ENCODE measurements around the gene HIP1R.
"Not testable (repeated sequence)": the region's sequence is repeated elsewhere in the genome, so short reads cannot be mapped to it uniquely, and the experiment has no call there.

Gene HIP1R

DNA sequence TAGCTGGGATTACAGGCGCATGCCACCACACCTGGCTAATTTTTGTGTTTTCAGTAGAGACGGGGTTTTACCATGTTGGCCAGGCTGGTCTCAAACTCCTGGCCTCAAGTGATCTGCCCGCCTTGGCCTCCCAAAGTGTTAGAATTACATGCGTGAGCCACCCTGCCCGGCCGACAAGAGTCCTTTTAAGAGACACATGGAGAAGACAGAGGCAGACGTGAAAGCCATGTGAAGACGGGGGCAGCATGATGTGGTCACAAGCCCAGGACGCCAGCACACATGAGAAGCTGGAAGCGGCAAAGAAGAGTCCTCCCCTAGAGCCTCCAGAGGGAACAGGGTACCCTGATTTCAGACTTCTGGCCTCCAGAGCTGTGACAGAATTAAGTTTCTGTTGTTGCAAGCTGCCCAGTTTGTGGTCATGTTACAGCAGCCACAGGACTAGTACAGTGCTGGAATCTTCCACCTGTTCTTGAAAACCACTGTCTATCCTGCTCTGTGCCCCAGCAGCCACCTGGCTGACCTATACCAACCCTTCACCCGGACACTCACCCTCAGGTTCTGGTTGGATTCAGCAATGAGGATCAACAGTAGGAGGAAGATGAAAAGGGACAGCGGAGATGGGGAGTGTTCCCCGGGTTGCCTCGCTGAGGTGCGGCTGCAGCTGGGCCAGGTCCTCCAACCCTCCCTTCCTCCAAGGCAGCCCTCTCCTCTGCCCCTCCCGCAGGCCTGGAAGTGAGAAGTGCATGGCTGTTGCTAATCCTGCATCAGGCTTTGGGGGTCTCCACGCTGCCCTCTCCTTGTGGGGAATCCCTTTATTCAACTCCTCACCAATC lies 43.7 kb downstream of the HIP1R start:
- no peak for DNase-seq

DNA sequence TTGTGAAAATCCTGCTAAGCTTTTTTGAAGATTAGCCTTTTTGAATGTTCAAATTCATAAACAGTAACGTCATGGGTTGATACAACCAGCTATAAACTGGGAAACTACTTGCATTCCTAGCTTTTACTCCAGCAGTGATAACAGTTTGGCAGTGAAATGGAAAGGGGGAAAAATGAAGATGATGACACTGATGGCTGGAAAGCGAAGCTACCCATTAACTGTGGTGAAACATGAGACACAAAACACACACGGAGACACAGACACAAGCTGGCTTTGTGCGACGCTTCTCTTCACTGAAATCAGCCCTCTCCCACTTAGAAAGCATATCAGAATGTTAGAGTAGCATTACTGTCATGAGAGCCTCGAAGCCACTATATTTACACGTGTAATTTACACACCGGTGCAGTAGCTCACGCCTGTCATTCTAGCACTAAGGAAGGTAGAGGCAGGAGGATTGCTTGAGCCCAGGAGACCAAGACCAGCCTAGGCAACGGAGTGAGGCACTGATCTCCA lies 45.0 kb downstream of the HIP1R start:
- no peak for DNase-seq

DNA sequence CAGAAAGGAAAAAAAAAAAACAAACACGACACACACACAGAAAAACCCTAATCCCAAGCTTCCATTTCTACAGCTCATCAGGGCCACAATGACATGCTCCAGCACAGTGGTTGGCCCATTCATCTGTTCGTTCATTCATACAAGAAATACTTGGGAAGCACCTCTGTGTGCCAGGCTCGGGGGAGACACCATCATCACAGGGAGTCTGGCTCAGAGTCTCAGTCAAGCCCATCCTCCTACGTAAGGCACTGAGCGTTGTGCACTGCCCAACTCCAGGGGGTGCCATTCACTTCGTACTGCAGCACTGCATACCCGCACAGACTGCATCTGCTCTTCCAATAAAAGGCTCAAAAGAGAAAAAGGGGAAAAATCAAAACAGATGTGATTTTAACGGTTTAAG lies 45.4 kb downstream of the HIP1R start:
- peak; percentile 26 for DNase-seq

DNA sequence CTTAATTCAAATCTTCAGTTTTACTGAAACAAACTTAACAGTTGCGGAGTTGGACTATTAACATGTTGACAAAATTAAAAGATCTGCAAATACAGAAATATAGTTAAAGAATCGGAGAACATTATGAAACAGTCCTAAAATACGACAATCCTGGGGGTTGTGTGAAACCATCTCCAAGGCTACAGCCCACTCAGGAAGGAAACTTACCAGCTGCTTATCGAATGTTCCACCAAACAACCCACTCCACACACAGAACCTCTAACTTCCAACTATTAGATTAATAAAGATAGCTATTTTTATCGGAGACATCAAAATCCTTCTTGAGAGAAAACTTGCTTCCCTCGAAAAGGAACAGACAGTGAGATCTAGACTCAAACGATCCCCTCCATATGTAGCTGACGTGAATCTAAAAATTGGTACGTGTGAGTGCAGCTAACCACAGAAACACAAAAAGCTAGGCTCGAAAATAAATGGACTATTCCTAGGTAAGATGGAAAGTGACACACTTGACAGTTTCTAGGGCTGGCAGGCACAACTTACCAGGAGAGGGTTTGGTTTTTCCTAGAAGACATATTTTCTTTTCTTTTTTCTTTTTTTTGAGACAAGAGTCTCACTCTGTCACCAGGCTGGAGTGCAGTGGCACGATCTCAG lies 47.8 kb downstream of the HIP1R start:
- no peak for DNase-seq

DNA sequence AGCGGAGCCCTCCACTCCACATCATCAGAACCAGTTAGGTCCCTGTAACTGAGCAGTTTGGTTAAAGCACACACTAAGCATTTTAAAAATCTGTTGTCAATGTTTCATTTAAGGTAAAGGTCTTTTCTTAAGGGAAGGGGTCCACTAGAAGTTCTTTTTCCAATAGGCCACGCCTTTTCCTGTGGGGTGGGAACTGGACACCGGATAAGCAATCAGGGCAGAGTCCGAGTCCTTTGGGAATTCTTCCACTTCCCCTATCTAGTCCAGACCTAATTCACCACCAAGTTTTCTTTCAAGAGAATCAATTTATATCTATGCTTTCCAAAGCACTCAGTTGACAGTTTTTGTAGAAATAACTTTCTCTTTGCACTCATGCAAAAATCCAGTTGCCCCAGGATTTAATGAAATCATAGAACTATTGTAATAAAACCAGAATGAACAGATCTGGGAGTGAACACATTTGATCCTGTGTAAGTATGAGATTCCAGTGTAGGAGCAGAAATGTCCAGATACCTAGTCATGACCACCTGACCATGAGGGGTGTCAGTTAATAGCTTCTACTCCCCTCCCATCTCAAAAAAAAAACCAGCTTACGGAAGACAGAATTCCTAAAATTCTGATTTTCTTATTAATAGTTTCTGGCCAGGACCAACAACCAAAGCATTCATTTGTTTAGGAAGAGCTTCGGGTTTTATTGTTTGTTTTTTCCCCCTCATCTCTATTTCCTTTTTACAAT lies 49.0 kb downstream of the HIP1R start:
- DNase-seq: no peak

DNA sequence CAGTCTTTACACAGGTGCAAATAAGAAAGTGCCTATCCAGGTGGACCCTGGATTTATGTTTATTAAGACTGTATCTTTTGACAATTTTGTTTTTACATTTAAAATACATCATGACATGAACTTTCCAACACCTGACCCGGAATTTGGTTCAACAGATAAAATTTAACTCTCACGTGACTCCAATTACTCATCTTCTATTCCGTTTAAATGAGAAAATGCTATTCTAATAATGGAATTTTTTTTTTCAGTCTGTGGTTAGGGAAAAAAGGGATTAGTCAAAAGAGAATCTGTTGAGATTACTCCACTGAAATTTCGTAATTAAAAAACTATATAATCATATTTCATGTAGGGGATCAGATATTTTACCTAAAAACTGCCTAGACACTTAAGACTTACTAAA lies 49.6 kb downstream of the HIP1R start:
- DNase-seq: no peak

DNA sequence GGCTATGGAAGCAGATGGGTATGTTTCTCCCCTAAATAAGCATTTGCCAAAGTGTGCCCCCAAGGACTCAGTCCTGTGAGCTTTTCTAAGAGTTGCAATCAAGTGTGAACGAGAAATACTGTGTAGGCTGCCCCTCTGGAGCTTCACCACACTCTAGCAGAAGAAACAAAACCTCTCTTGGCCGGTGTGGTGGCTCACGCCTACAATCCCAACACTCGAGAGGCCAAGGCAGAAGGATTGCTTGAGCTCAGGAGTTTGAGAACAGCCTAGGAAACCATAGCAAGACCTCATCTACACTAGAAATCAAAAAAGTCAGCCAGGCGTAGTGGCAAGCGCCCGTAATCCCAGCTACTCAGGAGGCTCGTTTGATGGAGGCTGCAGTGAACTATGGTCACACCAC lies 50.9 kb downstream of the HIP1R start:
- DNase-seq: no peak

DNA sequence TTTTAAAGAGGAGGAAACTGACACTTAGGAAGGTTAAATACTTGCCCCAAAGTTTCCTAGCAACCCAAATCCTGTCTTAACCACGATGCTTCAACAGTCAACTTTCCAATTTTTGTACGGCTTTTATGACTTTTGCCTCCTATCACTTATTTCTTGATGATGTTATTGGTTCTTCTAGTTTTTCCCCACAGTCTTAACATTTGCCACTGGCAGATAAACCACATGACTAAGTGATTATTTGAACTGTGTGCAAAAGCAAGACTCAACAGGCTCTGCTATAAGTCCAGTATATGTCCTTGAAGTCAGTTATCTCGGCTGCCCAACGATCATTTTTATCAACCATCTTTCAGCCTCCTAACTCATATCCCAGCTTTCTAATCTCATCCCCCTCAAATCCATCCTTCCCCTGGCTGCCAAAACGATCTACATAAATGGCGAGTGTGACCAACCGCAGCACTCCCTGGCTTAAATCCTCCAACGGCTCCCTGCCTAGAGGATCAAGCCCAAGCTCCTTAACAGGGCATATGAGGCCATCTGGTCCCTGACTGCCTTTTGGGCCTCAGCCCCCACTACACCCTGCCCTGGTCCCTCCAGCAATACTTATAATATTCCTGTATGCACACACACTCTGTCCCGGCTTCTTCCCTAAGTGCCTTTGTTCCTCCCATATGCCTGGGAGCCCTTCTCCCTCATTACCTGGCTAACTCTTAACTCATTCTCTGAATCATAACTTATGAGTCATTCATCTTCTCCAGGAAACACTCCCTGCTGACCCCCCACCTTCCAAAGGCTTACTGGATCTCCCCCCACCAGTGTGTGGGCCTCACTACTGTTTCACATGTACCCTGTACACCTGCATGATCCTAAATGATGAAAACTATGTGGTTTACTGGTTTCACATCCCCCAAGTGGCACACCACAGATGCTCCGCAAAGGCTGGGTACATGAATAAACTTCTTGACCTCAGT lies 51.9 kb downstream of the HIP1R start:
- DNase-seq: peak; percentile 29

DNA sequence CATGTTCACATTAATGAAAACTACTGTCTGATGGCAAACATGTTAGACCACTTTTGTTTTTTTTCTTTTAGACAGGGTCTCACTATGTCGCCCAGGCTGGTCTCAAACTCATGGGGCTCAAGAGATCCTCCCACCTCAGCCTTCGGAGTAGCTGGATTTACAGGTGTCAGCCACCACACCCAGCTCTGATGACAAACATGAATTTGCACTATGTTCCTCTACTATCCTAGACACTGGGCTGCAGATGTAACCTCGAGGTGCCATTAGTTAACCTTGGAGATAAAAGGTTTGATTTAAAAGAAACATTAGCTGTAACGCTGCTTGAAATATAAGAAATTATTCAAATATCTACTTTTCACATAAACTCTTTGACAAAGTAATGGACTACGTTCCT lies 52.6 kb downstream of the HIP1R start:
- no peak for DNase-seq

DNA sequence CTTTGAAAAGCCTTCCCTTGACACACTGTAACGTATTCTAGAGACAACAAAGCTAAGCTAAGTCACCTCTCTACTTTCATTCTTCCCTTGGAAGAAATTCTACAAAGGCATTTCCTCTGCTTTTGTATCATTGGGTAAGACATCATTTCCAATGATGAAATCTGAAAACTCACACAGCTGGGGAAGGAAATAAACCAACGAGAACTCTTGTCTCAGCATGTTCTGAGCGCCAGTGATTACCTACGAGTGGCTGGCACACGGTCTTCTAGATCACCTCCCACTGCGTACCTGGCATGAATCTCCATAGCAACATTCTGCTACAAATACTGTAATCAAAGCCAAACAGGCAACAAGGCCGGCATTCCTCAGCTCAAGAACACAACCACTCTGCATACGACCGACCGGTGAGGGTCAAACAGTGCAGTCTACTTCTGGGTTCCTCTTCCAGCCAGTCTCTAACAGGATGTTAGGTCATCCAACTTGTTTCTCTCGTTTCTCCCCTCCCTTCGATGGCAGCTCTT lies 53.0 kb downstream of the HIP1R start:
- peak; percentile 53 for DNase-seq

DNA sequence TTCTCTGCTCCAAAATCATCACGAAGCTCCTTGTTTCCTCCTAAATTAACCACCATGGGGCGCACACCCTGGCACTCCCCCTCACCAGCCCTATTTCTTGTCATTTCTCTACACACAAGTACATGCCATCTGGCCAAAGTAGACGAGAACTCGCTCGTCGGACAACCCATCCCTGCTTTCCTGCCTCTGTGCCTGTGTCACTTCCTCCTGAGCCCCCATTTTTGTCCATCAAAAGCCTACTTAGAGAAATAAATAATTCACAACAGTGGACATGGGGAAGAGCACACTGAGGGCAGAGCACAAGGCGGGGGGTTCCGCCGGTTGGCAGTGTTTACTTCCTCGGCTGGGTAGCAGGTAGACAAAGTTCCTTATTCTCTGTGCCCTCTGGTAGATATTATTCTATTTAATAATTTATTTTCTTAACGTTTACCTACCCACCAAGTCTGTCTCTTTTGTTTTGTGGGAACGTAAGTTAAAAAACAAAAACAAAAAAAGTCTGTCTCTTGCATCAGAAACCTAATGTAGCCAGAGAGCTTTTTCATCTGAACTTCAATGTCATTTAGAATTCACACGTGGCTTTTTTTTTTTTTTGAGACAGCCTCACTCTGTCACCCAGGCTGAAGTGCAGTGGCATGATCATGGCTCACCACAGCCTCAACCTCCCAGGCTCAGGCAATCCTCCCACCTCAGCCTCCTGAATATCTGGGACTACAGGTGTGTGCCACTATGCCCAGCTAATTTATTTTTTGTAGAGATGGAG lies 54.7 kb downstream of the HIP1R start:
- no peak for DNase-seq

DNA sequence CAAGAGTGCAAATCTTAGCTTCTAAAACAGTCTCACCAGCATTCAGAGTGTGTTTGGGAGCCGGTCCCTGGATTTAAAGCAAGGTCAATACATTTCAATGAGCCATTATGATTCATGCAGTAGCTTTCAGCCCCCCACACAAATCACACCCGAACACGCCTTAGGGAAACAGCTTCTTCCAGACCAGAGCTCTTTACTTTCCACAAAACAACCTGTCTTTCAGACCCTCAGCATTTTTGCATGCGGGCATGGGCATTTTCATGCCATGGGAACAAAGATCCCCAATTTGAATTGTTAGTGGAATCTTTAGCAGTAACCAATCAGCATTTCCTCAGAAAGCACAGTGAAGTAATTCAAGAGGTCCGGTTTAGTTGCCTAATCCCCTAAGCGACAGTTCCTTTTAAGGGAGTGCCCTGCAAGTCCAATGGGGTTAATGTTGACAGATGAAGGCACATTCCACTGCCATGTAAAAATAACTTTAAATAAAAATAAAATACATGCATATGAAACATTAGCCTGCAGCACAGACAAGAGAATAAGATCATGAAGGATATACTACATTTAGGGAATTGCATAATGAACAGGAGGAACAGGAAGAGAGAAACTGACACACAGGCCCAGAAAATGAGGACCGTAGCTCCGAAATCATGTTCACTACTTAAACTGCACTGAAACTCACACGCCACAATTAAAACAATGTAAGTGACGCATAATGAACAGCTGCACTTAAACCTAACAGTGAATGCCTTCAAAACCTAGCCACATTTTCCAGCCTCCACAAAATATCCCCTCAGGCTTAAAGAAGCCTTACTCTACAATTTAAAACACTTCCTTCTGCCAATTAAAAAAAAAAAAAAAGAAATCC lies 56.6 kb downstream of the HIP1R start:
- DNase-seq: no peak

DNA sequence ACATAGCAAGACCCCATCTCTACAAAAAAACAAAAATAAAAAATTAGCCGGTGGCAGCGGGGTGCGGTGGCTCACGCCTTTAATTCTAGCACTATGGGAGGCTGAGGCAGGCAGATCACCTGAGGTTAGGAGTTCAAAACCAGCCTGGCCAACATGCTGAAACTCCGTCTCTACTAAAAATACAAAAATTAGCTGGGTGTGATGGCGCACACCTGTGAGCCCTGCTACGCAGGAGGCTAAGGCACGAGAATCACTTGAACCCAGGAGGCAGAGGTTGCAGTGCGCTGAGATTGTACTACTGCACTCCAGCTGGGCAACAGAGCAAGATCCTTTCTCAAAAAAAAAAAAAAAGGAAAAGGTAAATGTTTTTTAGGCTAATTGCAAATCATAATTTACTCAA lies 57.5 kb downstream of the HIP1R start:
- DNase-seq: not testable (repeated sequence)

DNA sequence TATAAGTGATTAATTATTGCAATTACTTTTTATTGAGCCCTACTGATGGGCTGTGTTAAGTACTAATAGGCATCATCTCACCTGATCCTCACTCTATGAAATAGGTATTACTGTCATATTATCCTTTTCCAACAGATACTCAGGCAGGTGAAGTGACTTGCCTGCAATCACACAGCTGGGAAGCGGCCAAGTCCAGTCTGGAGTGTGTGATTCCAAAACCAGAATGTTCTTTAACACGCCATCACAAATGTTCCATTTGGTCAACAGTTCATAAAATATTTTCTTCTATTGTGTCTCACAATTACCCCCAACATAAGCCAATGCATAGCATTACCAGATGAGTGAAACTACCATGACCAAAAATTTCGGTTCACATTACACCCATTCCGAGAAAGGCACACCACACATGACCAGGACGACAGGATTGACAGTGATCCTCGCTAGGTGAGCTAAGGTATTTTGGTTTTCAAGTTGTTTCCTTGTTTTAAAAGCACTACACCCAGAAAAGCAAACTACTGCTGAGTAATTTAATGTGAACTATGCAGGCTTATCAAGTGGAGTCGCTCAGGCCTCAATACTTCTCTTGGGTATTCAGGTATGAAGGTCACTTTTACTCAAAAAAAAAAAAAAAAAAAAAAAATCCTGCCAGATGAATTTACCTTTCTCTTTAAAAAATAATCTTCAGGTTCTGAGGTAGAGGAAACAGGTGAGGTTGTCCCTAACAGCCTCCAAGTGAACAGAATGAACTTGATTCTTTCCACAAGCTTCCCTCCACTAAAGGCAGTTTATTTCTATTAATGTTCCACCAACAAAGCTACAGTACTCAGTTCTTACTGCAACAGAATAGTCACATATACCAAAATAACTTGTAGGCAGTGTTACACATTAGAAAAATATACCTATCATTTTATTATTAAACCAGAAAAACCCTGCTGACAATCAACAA lies 58.2 kb downstream of the HIP1R start:
- no peak for DNase-seq

DNA sequence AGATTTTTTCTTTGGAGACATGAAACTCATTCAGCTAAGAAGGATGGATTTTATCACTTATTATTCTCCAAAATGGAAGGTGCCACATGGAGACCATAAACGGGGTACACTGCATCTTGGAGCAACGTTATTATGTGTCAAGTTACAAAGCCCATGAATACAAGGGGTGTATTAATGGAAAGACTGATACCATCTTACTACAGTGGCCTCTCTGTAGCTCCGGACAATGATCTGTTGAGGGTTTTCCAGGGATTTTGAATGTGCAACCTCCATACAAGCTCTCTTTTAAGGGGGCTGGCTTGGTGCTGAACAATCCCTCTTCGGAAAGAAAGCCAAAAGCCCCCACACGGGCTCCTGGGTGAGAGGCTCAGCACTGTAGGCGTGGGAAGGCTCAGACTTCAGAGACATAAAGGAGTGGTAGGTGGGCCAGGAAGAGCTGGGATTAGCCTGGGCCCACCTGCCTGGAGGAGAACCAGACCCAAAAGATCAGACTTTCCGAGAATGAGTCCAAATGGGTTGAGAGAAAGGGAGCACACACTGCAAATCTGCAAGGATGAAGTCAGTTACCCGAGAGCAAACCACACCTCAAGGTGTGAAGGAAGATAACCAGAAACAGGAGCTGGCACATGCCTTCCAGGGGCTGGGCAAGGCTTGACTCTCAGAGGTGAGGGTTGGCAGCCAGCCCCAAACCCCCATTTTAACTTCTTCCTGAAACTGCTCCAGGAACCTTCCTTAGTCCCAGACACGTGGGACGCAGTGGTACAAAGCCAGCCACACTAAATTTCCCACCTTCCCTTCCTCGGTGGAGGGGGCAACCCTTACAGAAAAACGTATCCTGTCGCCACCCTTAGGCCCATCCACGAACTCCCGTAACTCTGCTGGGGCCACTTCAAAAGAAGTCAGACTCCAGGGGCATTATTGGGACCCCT lies 59.2 kb downstream of the HIP1R start:
- DNase-seq: no peak

DNA sequence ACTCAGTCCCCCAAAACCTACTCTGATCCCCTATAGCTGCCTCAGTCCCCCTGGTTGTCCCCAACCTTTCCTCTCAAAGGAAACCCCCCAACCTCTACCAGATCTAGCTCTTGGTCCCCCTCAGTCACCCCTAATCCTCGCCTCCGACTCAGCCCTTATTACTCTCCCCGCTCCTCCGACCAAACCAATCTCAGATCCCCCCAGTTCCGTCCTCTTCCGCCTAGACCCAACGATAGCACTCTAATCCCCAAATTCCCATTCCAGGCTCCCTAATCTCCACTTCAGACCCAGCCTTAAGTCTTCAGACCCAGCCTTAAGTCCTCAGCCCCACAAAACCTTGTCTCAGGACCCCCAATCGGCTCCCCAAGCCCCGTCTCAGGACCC lies 60.1 kb downstream of the HIP1R start:
- no peak for DNase-seq

DNA sequence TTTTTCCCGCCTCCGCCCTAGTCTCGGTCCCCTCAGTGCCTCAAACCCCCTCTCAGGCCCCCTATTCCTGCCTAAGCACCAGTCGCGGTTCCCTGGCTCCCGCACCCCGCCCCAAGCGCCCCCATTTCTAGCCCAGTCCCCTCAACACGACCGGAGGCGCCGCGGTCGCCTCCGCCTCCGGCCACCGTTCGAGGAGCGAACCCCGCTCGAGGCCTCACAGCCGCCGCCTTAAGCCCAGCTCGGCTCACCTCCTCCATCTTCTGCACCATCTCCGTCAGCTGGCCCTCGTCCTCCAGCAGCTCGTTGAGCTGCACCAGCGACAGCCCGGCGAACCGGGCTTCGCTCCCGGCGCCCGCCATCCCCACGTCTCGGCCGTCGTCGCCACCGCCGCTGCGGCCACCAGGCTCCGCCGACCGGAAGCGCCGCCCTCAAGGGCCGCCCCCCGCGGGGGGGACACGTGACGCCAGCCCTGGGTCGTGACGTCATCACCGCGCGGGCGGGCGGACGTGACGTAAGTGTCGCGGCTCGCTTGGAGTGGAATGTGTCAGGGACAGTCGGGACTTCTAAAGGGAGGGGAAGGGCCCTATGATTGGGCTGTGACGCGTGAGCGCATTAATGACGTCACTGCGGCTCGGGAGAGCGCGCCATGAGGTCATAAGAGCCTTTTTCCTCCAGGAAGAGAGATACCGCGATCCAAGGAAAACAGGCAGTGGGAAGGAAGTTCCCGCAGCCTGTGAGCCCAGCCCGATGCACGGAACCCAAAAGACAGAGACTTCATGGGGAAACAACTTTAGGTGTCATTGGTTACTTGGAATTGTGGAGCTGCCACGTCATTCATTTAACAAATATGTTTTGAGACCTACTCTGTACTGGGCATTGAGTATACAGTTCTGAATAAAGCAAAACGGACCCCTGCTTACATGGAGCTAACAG lies 60.7 kb downstream of the HIP1R start, which contains the start of gene VPS37B:
TSS of gene VPS37B (minus strand) at position 421 of the 933 bp plus-strand sequence. CDS start at position 359, 62 bp downstream.
- peak; percentile 73 for DNase-seq

Data from NCI-H2227 treated with DMSO at 0.1 percent for 48 hours (cell line).